ENCODE measurements around the gene BPIFB6.

BPIFB6 gene

GRCh38 chr20:32986331-32986966 lies 45.0 kb upstream of the BPIFB6 start:
- no peak for DNase-seq (ENCODE audit: low read depth in 2 of 2)
- no peak overlapping the region for H3K4me3 ChIP-seq (replicated peaks in 1 of 2; ENCODE audit: low read depth in 2 of 2, low read length in 2 of 2)

DNA sequence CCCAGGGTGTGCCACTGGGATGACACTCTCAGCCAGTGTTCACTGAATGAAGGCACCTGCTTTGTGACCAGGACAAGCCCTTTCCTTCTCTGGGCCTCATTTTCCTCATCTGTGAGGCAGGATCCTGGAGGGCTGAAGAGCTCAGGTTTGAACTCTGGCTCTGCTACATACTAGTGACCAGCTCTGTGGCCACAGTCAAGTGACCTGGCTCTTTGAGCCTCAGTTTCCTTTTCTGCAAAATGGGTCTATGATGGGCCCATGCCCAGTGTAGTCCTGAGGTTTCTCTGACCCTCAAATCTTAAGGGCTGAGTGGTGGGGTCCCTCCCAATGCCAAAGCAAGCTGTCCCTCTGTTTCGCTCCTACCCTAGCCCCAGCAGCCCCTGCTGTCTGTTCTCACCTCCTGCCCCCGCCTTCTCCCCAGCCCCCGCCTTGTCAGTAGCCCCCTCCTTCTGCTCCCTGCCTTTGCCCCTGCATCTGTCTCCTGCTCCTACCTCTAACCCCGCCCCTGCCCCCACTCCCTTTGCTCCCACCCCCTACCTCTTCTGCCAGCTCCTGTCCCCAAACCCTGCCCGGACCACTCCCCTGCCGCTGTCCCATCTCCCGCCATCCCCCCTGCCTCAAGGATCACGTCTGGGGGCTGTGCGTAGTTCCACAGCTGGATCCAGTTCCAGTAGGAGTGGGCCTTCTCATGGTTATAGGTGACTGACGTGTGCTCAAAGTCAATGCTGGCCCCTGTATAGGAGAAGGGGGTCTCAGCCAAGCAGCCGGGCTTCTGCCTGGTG lies 44.2 kb upstream of the BPIFB6 start:
- H3K4me3 ChIP-seq (replicated peaks in 1 of 2; ENCODE audit: low read depth in 2 of 2, low read length in 2 of 2), result no peak overlapping the region
- no peak for DNase-seq (ENCODE audit: low read depth in 2 of 2)
- TF ChIP-seq CTCF (IDR thresholded peaks at IDR 0.05; ENCODE audit: low read depth, low read length), result no peak

More at GRCh38 chr20:32986331-32986966, 45.0 kb upstream of the BPIFB6 start:
- no peak for TF ChIP-seq CTCF (IDR thresholded peaks at IDR 0.05; ENCODE audit: low read depth, low read length)

DNA sequence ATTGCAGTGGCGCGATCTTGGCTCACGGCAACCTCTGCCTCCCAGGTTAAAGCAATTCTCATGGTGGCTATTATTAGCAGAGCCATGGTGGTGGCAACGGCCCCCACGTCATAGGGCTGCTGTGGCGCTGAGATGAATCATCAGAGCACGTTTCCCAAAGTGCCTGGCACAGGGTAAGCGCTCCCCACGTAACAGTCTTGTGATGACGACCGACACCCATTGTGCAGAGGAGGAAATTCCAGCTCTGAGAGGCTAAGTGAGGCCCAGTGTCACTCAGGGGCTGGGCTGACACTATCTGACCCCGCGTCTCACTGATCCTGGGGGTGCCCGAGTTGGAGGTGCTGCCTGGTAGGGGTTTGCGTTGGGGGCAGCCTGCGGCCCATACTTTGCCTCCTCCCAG lies 43.4 kb upstream of the BPIFB6 start:
- TF ChIP-seq CTCF (IDR thresholded peaks at IDR 0.05; ENCODE audit: low read depth, low read length), result no peak
- DNase-seq (ENCODE audit: low read depth in 2 of 2), result no peak
- H3K4me3 ChIP-seq (replicated peaks in 1 of 2; ENCODE audit: low read depth in 2 of 2, low read length in 2 of 2), result no peak overlapping the region

- no peak for DNase-seq (ENCODE audit: low read depth in 2 of 2)
- no peak overlapping the region for H3K4me3 ChIP-seq (replicated peaks in 1 of 2; ENCODE audit: low read depth in 2 of 2, low read length in 2 of 2)
- TF ChIP-seq CTCF (IDR thresholded peaks at IDR 0.05; ENCODE audit: low read depth, low read length), result no peak
Measured at GRCh38 chr20:32989507-32990283, 41.8 kb upstream of the BPIFB6 start.

- DNase-seq (ENCODE audit: low read depth in 2 of 2), result no peak
- no peak for TF ChIP-seq CTCF (IDR thresholded peaks at IDR 0.05; ENCODE audit: low read depth, low read length)
- H3K4me3 ChIP-seq (replicated peaks in 1 of 2; ENCODE audit: low read depth in 2 of 2, low read length in 2 of 2), result no peak overlapping the region
Measured at GRCh38 chr20:32990426-32990825, 41.0 kb upstream of the BPIFB6 start.

- no peak for TF ChIP-seq CTCF (IDR thresholded peaks at IDR 0.05; ENCODE audit: low read depth, low read length)
- DNase-seq (ENCODE audit: low read depth in 2 of 2), result no peak
- H3K4me3 ChIP-seq (replicated peaks in 1 of 2; ENCODE audit: low read depth in 2 of 2, low read length in 2 of 2), result no peak overlapping the region
Measured at GRCh38 chr20:32991383-32991782, 40.1 kb upstream of the BPIFB6 start.

Data from cardiac fibroblast (primary cell).